SK-N-DZ (cell line): ENCODE results near the gene NBAS.
"Not testable (repeated sequence)": the region's sequence is repeated elsewhere in the genome, so short reads cannot be mapped to it uniquely, and the experiment has no call there.

Experiments
- DNase-seq: peaks from one replicate; pipeline ENCODE4 v3.0.0-alpha.2; 2015; ENCODE audit warnings: low spot score

NBAS gene

DNA sequence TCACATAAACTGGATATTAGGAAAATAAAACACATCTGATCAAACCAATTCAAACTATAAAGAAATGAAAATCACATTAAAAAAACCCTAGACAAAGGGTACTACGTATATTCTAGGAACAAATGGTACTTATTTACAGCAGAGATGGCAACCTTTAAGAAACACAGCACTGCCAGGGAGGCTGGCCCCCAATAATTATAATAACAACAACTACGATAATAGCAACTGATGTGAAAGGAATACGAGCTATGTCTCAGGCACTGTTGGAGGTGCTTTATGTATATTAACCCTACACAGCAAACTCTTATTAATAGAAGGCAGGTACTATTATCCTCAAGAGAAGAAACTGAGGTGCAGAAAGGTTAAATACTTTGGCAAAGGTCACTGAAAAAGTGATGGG lies 193.9 kb downstream of the NBAS start:
- no peak for DNase-seq

DNA sequence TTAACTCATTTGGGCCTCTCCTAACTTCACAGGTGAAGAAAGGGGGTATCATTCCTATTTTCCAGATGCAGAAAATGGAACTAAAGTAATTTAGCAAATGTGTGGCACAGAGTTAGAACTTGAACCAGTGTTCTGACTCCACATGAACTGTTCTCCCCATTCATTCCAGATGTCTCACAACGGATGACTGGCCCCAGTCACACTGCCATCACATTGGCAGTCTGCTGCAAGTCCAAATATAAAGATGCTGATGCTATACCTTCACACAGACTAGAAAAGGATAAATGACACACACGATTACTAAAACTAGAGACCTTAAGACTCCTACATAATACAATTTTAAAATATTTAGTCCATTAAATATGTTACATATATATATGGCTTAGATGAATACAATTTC lies 195.7 kb downstream of the NBAS start:
- no peak for DNase-seq

DNA sequence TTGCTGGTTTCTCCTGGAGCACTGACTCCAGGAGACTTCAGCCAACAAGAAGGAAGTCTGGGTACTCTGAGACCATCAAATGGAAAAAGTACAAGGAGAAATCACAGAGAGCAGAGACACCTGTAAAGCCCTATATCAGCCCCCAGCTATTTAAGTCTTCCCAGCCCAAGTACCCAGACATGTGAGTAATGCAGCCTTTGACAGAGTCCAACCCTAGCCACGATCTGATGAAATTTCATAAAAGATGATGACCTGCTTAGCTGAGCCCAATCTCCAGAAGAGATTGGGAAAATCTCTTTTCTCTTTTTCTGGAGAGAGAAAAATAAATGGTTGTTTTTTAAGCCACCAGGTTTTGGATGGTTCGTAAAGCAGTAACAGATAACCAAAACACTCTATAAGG lies 196.6 kb downstream of the NBAS start:
- no peak for DNase-seq

DNA sequence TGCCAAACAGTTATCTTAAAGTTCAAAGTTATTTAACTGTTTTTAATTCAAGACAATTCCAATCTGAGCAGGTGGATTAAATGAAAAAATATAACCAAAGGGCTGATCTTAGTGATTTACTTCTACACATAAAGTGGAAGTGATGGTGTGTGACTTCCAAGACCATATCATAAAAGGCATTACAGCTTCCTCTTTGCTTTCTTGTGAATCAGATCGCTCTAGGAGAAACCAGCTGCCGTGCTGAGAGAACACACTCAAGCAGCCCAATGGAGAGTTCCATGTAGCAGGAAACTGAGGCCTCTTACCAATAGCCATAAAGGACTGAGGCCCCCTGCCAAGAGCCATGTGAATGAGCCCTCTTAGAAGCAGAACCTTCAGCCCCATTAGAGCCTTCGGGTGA lies 197.4 kb downstream of the NBAS start:
- no peak for DNase-seq

DNA sequence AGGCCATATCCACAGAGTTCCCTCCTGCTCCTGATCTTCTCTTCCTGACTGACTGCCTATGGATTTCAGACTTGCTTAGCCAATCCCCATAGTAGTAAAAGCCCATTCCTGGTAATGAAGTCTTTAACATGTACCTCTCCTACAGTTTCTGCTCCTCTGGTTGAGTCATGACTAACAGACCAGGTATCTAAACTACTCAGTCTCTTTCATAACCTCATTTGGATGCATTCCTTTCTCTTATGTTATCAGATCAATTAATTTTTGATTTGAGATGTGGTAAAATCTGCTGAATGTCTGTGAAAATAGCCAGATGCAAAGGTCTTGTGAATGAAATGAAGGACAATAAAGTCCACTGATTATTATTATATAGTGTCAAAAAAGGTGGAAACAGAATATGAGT lies 198.0 kb downstream of the NBAS start:
- no peak for DNase-seq

DNA sequence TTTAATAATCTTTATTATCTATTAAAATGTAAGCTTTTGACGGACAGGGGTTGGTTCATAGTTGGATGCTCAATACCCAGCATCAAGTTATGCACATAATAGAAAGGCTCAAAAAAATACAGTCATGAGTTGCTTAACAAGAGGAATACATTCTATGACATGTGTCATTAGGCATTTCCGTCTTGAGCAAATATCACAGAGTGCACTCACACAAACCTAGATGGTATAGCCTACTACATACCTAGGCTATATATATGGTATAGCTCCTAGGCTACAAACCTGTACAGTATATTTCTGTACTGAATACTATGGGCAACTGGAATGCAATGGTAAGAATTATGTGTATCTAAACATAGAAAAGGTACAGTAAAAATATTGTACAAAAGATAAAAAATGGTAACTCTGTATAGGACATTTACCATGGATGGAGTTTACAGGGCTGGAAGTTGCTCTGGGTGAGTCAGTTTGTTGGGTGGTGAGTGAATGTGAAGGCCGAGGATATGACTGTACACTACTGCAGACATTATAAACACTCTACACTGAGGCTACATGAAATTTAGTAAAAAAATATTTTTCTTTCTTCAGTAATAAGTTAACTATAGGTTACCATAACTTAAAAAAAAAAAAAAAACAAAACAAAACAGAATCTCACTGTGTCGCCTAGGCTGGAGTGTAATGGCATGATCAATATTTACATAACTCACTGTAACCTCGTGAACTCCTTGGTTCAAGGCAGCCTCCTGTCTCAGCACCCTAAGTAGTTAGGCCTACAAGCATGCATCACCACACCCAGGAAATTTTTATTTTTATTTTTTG lies 201.2 kb downstream of the NBAS start:
- no peak for DNase-seq

DNA sequence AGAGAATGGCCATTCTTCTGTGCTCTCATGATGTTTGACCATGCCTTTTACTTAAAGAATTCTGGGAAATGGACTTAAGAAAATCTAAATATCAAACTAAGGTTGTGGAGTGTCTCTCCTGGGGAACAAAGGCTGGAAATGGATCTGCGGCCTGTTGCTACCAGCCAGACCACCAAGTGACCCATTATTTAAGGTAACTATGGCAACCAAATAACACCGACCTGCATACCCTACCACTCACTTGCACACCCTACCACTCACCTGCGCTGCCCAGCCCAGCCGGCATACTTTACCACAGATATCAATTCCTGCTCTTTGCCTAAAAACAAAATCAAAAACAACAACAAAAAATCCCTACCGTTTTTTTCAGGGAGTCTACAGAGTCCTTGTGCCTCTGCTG lies 203.2 kb downstream of the NBAS start:
- DNase-seq: no peak

DNA sequence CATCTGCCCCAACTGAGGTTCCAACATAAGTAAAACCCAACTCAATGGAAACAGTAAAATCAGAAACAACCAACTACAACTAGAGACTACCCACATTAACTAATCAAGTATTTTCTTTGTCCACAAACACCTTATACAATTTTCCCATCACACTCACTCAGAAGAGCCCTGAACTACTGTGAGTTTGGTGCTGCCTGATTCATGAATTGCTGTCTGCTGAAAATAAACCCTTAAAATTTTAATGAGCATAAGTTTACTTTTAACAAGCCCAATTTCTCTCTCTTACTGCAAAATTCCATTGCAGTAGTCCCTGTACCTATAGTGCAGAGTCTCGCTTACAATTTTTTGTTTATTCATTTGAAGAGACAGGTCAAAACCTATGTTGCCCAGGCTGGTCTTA lies 203.9 kb downstream of the NBAS start:
- DNase-seq: no peak

DNA sequence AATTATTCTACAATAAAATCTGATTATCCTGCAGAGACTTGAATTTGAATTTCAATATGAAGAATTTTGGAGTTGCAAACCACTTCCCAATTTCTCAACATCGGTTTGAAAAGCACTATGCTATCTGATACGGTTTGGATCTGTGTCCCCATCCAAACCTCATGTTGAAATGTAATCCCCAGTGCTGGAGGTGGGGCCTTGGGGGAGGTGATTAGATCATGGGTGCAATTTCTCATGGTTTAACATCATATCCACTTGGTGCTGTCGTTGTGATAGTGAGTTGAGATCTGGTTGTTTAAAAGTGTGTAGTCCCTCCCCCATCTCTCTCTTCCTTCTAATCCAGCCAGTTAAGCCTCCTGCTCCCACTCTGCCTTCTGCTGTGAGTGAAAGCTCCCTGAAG lies 205.7 kb downstream of the NBAS start:
- DNase-seq: peak; percentile 9

DNA sequence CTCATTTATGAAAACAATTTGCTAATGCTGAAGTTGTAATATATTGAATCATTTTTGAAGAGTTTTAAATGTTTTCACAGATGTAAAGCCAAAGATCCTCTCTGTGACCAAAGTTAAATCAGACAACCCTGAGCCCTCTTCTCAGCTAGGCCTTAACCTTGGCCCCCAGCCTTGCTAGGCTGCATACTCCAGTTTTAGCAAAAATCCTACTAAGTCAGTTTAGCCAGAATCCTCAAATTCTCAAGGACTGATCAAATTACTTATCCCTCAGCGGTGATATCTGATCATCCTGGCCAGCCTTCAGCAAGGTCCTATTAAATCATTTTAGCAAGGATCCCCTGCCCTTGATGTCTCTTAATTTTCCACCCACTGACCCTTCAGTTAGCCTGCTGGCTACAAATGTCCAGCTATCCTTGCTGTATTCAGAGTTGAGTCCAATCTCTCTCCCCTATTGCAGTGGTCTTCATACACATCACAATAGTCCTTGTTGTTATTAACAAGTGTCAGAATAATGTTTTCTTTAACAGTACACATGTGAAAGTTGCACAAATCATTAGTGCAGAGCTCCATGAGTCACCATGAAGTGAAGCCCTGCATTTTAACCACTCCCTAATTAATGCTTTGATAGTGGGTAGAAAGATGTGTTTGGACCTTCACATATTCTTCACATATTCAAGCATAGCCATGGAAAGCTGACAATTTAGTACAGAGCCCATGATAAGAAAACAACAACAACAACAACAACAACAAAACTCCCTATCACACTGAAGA lies 206.4 kb downstream of the NBAS start:
- peak; percentile 45 for DNase-seq

DNA sequence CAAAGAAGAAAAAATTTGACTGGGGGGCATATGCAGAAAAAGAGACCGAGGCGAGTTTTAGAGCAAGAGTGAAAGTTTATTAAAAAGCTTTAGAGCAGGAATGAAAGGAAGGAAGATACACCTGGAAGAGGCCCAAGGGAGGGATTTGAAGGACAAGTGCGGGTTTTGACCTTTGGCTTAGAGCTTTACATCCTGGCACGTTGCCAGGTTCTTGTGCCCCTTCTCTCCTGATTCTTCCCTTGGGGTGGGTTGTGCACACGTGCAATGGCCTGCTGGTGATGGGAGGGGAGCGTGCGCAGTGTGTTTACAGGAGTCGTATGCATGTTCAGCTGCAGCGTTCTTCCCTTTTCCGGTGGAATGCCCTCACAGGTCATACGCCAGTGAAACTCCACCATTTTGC lies 208.8 kb downstream of the NBAS start:
- DNase-seq: no peak

DNA sequence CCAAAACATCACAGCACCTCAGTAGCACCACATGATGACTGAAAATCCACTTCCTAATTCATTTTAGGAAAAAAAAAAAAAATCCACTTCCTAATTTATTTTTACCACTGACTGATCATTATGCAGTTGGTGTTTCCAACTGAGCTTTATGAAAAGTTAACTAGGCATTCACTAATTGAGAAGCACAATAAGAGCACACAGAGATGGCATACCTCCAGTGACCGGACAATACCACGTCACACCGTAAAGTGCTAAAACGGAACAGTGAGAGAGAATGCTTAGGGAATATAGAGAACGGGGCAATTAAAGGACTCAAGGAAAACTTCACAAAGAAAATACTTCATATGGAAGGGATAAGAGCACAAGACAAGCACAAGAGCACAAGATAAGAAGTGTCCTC lies 212.5 kb downstream of the NBAS start:
- DNase-seq: no peak

DNA sequence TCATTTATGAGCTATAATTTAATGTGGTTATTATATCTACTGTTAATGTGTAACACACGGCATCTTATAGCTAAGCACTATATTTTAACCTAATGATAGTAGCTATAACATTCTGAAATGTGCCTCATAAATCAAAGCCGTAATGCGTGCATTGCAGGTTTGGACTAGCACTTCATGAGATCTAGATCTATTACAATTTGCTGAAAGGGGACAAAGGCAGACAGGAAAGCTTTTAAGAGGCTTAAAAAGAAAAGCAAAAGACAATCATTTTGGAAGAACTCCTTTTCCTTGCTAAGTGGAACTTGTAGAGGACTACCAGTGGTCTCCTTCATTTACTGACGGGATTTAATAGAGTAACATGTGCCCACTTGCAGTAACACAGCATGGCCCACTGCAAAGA lies 213.1 kb downstream of the NBAS start:
- DNase-seq: no peak

DNA sequence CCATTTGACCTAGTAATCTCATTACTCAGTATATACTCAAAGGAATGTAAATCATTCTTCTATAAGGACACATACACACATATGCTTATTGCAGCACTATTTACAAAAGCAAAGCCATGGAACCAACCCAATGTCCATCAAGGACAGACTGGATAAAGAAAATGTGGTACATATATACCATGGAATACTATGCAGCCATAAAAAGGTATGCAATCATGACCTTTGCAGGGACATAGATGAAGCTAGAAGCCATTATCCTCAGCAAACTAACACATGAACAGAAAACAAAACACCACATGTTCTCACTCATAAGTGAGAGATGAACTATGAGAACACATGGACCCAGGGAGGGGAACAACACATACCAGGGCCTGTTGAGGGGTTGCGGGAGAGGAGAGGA lies 214.5 kb downstream of the NBAS start:
- no peak for DNase-seq

DNA sequence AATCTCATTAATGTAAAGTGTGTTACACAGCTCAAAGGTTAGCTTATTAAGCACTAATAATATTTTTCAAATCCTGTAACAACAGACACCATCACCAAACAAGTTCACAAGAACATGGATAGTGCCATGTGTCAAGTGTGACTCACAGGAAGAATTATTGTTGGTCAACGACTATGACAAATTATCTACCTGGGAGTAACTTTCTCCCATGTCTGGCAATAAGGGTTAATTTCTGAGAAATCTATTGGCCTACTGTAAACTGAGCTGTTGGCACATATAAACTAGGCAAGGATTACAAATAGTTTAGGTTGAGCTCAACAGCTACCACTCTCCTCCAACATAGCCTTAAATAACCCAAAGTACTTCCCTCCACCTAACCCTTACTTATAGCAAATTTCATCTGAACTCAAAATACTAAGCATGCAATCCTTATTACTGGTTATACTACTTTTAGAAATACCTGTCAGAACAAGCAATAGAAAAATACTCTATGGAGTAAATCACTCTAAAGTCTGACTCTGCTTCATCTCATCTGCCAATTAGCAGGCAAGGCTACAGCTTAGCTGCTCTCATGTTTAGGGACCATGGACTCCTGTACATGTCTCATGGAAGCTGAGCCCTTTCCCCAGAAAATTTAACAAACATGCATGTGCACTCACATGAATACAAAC lies 223.0 kb downstream of the NBAS start:
- no peak for DNase-seq

DNA sequence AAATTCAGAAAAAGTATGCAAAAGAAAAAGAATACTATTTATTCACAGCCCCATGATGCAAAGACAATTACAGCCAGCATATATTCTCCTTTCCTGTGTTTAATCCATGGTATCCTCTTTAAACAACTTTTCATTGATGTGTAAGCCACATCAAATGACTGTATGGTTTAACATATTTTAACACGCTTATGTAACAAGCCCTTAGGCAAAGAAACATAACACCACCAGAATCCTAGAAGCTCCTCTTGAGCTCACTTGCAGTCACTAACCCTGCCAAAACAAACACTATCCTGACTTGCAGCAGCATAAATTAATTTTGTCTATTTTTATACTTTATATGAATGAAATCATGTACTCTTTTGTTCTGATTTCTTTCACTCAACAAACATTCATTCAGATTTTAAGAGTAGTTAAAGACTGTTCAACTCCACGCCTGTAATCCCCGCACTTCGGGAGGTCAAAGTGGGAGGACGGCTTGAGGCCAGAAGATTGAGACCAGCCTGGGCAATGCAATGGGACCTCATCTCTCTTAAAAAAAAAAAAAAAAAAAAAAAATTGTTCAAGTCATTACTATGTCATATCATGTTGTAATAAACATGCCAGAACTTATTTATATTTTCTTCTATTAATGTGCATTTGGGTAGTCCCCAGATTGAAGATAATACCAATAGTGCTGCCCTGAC lies 226.3 kb downstream of the NBAS start:
- no peak for DNase-seq

DNA sequence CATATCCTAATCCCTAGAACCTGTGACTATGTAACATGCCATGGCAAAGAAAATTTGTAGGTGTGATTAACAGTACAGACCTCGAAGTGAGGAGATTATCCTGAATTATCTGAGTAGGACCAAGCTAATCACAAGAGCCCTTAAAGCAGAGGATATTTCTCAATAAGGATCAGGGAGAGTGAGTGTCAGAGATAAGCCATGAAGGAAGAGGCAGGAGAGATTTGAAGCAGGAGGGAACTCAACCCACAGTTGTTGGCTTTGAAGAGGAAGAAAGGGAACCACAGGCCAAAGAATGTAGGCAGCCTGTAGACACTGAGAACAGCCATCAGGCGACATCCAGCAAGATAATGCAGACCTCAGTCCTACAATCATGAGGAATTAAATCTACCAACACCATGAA lies 229.3 kb downstream of the NBAS start:
- DNase-seq: no peak

DNA sequence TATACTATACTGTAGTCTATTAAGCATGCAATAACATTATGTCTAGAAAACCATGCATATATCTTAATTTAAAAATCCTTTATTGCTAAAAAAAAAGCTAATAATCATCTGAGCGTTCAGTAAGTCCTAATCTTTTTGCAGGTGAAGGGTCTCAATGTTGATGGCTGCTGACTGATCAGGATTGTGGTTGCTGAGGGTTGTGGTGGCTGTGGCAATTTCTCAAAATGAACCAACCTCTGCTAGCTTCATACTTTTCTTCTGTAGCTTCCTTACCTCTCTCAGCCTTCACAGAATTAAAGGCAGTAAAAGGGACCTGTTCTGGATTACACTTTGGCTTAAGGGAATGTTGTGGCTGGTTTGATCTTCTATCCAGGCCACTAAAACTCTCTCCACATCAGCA lies 235.8 kb downstream of the NBAS start:
- no peak for DNase-seq

DNA sequence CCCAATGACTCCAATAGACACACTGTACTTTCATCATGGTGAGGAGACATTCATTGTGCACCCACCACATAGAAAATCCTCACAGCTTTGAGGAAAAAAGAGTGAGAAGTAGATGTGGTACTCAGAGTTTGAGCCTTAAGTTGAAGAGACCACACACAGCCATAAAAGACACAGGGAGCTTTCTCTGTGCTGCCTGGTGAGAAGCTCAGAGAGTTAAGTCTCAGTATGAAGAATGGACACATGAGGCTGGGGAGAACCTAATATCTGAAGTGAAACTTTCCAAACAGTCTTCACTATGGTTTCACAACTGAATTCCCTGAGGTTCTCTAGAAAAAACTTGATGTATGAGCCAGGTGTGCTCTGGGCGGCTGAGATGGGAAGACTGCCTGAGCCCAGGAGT lies 237.9 kb downstream of the NBAS start:
- no peak for DNase-seq

DNA sequence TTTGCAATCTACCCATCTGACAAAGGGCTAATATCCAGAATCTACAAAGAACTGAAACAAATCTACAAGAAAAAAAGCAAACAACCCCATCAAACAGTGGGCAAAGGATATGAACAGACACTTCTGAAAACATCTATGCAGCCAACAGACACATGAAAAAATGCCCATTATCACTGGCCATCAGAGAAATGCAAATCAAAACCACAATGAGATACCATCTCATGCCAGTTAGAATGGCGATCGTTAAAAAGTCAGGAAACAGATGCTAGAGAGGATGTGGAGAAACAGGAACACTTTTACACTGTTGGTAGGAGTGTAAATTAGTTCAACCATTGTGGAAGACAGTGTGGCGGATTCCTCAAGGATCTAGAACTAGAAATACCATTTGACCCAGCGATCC lies 239.7 kb downstream of the NBAS start:
- DNase-seq: not testable (repeated sequence)

DNA sequence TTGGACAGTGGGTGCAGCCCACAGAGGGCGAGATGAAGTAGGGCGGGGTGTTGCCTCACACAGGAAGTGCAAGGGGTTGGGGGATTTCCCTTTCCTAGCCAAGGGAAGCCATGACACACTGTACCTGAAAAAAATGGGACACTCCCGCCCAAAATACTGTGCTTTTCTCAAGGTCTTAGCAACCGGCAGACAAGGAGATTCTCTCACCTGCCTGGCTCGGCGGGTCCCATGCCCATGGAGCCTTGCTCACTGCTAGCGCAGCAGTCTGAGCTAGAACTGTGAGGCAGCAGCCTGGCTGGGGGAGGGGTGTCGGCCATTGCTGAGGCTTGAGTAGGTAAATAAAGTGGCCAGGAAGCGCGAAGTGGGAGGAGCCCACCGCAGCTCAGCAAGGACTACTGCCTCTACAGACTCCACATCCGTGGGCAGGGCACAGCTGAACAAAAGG lies 244.7 kb downstream of the NBAS start:
- DNase-seq: no peak

DNA sequence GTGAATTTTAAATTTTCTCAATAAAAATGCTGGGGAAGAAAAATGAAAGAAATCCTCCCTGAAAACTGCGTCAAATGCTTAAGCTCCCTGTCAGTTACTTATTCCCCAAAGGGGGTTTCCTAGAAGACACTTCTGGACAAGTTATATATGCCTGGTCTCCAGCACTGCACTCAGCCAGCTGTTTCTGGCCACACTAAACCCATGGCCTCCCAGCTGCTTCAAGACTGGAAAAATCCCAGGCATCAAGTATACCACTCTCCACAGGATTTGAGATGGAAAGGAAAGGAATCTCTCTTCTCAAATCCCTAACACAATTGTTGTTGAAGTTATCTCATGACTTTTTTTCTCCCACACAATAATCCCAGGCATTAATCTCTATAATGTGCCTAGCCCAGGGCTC lies 245.7 kb downstream of the NBAS start:
- DNase-seq: no peak
